ENCODE data around the gene LPP.

- no peak for TF ChIP-seq POLR2A (IDR thresholded peaks at IDR 0.05; ENCODE audit: low read depth, low read length)
- no peak for TF ChIP-seq CTCF (conservative IDR thresholded peaks at IDR 0.05; ENCODE audit: low read depth, low read length)
- no peak for TF ChIP-seq BHLHE40 (IDR thresholded peaks at IDR 0.05; ENCODE audit: low read depth, low read length)
- TF ChIP-seq RCOR1 (IDR thresholded peaks at IDR 0.05; ENCODE audit: insufficient replicate concordance, low read length): no peak
Observed at GRCh38 chr3:188385295-188385694, 231.3 kb downstream of the LPP start.
